BLaER1 (cell line): Measurements from ENCODE around the gene PSMB5.

Source experiments
- H3K27ac ChIP-seq: shearing (Covaris generic); formaldehyde crosslinking; 2 replicates; pipeline ENCODE4 v1.8.1; 2022
- H3K27me3 ChIP-seq: shearing (Covaris generic); formaldehyde crosslinking; 2 replicates; pipeline ENCODE4 v1.8.1; 2022
- H3K36me3 ChIP-seq: shearing (Covaris generic); formaldehyde crosslinking; 2 replicates; pipeline ENCODE4 v1.8.1; 2022
- H3K4me1 ChIP-seq: shearing (Covaris generic); formaldehyde crosslinking; 2 replicates; pipeline ENCODE4 v1.8.1; 2022
- H3K4me2 ChIP-seq: shearing (Covaris generic); formaldehyde crosslinking; 2 replicates; pipeline ENCODE4 v1.8.1; 2022
- H3K4me3 ChIP-seq: shearing (Covaris generic); formaldehyde crosslinking; 2 replicates; pipeline ENCODE4 v1.8.1; 2022
- H3K9ac ChIP-seq: shearing (Covaris generic); formaldehyde crosslinking; 2 replicates; pipeline ENCODE4 v1.8.1; 2022
- H3K9me3 ChIP-seq: shearing (Covaris generic); formaldehyde crosslinking; 2 replicates; pipeline ENCODE4 v1.8.1; 2022
- H4K20me1 ChIP-seq: shearing (Covaris generic); formaldehyde crosslinking; 2 replicates; pipeline ENCODE4 v1.8.1; 2022
- Cebpa-rat ChIP-seq: shearing (Covaris generic); IDR thresholded peaks from 2 replicates; pipeline ENCODE4 v1.8.1; 2022

Gene PSMB5

DNA sequence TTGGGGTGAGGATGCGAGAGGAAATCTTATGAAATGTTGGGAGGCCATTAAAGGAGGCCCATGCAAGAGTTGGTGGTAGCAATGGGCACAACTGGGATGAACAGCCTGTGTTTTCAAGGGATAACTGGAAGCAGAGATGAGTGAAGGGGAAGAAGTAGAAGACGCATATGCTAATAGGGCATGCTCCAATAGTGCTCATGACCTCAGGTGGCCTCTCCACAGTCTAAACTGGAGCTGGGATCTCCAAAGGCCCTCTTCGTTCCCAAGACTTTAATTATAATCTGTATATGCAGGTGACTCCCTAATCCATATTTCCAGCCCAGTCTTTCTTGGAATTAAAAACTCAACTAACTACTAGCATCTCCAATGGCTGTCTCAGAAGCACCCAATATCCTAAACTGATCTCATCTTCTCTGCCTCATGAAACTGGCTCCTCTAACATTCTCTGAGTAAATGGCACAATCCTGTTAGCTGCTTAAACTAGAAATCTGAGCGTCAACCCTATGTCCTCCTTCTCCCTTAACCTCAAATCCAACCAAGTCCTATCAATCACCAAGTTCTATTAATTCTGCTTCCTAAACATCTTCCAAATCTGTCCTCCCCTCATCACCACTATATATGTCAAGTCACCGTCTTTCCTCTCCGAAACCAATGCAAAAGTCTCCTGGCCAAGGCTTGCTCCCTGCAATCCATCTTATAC, 49.6 kb downstream of the PSMB5 start:
- Histone ChIP-seq H4K20me1 (peaks cover 7% of the 10 kb centered on the region; the same call in 1 of the 2 replicates), H3K27ac (no peak overlapping the region), H3K27me3 (peaks cover 20% of the 10 kb centered on the region), H3K4me1 (peaks cover 36% of the 10 kb centered on the region), H3K9me3 (no peaks in the 10 kb centered on the region), H3K4me2 (no peak overlapping the region), H3K4me3 (no peak overlapping the region), H3K9ac (no peak overlapping the region), H3K36me3 (peaks cover 32% of the 10 kb centered on the region)
- TF ChIP-seq Cebpa-rat = no peak

GRCh38 chr14:22982477-22983245, 52.0 kb downstream of the PSMB5 start, which contains the start of gene AJUBA:
Gene AJUBA (minus strand): TSS chr14:22982551. CDS start chr14:22982266, 285 bp downstream.
- peaks cover 22% of the 10 kb centered on the region for H3K27me3 ChIP-seq
- no peak for TF ChIP-seq Cebpa-rat
- peak within 1 kb of the TSS; percentile 97 for H3K4me2 ChIP-seq
- no peaks in the 10 kb centered on the region for H3K9me3 ChIP-seq
- peaks cover 25% of the 10 kb centered on the region for H3K36me3 ChIP-seq
- H3K9ac ChIP-seq = peak within 1 kb of the TSS; percentile 85
- H3K4me1 ChIP-seq = peaks cover 57% of the 10 kb centered on the region
- peaks cover 24% of the 10 kb centered on the region for H4K20me1 ChIP-seq
- peak within 1 kb of the TSS; percentile 88 for H3K4me3 ChIP-seq
- peak within 1 kb of the TSS; percentile 82 for H3K27ac ChIP-seq

DNA sequence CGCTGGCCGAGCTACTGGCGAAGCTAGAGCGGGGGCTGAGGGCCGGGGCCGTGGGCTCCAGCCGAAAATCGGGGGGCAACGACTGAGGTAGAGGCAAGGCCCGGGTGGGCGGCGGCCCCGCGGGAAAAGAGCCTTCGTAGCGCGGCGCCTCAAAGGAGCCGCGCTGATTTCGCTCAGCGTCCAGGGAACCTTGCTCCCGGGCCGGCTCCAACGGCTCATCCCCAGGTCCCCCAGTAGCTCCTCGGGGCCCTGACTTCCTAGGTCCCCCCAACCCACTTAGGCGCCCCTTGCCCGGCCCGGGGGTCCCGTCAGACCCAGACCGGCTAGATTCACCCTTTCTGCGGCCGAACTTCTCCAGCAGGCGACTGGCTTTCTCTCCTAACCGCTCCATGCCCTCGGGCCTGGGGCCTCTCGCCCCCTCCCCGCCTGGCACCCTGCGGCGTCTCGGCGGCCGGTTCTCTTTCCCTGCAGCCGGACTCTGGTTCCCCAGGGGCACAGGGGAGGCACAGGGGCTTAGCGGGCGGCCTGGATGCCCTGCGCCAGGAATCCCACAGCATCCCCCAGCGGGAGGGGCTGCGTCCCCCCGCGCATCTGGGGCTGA, 52.7 kb downstream of the PSMB5 start:
- H3K9ac ChIP-seq = peak overlapping the region; percentile 85
- peaks cover 29% of the 10 kb centered on the region for H4K20me1 ChIP-seq

DNA sequence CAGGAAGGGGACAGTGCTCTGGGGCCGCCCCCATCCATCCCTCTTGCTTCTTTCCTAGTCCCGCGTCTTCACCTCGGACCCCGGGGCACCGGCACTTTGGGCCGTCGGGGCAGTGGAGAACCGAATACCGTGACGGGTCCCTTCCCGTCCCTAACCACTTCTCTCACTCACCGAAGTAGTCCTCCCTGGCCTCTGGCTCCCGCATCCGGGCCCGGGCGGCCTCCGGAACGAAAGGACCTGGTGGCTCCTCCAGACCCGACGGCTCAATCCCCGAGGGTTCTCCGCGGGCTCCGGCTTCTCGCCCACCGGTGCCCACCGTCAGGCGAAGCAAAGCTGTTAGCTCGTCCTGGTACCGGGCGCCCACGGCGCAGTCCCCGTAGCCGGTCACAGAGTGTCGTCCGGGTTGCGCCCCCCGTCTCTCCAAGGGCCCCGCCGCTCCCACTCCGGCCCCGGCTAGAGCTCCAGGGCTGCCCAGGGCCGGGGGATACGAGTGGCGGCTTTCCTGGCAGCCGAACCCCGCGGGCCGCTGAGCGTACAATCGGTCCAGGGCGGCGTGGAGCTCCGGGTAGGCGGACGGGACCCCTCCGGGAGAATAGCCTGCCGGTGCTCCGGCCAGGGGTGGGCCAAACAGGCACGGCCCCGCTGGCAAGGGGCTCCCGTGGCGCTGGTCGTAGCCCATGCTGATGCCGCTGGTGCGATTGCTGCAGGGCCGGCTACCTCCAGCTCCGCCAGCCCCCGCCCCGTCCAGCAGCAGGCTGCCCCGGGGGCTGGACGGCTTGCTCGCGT, 53.4 kb downstream of the PSMB5 start:
- Histone ChIP-seq H3K4me2 (peak overlapping the region; percentile 97), H4K20me1 (peaks cover 33% of the 10 kb centered on the region), H3K4me3 (peak overlapping the region; percentile 88), H3K36me3 (peaks cover 22% of the 10 kb centered on the region), H3K9me3 (no peaks in the 10 kb centered on the region), H3K27ac (peak overlapping the region; percentile 82), H3K27me3 (peaks cover 22% of the 10 kb centered on the region), H3K9ac (peak overlapping the region; percentile 85), H3K4me1 (peaks cover 71% of the 10 kb centered on the region)
- TF ChIP-seq Cebpa-rat = no peak

More for the DNA sequence above, 52.7 kb downstream of the PSMB5 start:
- peak overlapping the region; percentile 88 for H3K4me3 ChIP-seq
- TF ChIP-seq Cebpa-rat = no peak
- peaks cover 22% of the 10 kb centered on the region for H3K27me3 ChIP-seq
- H3K36me3 ChIP-seq = peaks cover 18% of the 10 kb centered on the region
- peak overlapping the region; percentile 97 for H3K4me2 ChIP-seq
- H3K4me1 ChIP-seq = peaks cover 64% of the 10 kb centered on the region
- peak overlapping the region; percentile 82 for H3K27ac ChIP-seq
- H3K9me3 ChIP-seq = no peaks in the 10 kb centered on the region

DNA sequence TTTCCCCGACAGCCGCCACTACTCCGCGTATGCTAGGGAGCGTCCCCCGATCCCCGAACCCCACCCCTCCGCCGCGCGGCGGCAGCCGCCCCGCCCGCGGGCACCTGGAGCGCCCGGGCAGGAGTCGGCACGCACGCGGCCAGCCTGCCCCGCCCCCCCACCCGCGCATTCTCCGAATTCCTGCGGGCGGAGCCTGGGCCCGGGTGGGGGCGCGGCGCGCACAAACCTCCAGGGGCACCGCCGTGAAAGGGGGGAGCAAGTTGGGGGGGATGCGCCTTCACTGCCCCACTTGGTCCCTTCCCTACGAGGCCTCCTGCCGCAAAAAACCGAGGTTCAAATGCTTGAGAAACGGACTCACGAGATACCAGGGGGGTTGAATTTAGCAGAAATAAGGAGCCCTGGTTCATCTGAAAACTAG, 54.0 kb downstream of the PSMB5 start:
- Histone ChIP-seq H3K9me3 (no peaks in the 10 kb centered on the region), H3K4me3 (peak overlapping the region; percentile 88), H3K27ac (peak overlapping the region; percentile 82), H3K27me3 (peaks cover 22% of the 10 kb centered on the region), H3K4me1 (peaks cover 74% of the 10 kb centered on the region), H3K9ac (peak overlapping the region; percentile 85), H3K4me2 (peak overlapping the region; percentile 97), H3K36me3 (peaks cover 28% of the 10 kb centered on the region), H4K20me1 (peaks cover 33% of the 10 kb centered on the region)
- TF ChIP-seq Cebpa-rat = no peak

DNA sequence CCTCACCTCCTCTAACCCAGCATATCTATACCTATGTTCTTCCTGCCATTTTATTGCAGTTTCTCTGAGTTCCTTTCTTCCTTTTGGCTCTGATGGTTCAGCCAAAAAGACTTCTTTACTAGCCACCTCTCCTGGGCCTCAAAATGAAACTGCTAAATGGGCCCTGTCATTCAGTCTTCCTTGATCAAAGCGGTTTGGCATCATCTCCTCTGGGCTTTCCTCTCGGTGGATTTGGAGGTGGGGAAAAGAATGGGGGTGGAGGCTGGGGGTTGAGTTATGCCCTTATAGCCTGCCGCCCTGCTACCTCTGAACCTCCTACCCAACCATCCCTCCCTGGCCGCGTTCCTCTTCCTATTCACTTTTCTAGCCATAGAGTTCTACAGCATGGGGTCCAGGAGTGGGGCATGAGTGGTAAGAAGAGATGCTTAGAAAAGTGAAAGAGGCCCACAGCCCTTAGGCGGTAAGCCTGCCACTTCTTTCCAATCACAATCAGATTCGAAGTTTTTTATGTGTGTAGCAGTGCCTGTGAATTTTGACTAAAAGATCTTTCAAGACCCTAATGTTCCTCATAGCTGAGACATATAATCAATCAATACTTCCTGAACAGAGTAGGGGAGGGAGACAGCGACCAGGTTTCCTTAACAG, 54.8 kb downstream of the PSMB5 start:
- peaks cover 36% of the 10 kb centered on the region for H3K36me3 ChIP-seq
- H3K9me3 ChIP-seq = no peaks in the 10 kb centered on the region
- H3K4me2 ChIP-seq = peak overlapping the region; percentile 97
- peaks cover 22% of the 10 kb centered on the region for H3K27me3 ChIP-seq
- H3K27ac ChIP-seq = no peak overlapping the region
- peak overlapping the region; percentile 88 for H3K4me3 ChIP-seq
- peaks cover 35% of the 10 kb centered on the region for H4K20me1 ChIP-seq
- peak overlapping the region; percentile 63 for H3K9ac ChIP-seq
- no peak for TF ChIP-seq Cebpa-rat
- H3K4me1 ChIP-seq = peaks cover 74% of the 10 kb centered on the region

DNA sequence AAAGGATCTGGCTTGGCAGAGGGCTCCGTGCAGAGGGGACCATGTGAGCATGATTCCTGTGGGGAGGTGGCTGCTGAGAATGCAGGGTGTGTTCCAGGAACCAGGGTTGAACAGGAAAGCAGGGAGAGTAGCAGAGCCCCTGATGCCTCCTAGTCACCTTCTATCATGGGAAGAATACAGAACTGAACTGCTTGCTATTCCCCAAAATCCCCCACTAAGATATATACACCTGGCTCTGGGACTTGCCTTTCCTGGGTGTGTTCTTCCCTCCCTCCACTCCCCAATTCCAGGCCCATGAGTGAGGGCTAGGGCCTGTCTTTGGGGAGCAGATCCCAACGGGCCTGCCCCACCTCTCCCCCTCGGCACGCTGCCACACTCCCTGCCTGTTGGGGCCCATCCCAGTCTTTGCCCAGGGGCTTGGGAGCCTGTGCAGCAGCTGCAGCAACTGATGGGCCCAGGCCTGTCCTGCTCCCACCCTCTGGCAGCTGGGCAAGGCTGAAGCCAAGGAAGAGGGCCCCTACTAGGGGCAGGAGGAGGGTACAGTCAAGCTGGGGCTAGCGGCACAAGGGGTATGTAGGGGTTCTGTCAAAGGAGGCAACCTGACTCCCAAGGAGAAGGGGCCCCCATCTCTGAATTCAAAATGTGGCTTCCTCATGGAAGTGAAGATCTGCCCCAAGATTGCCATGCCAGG, 55.6 kb downstream of the PSMB5 start:
- TF ChIP-seq Cebpa-rat = no peak
- H3K4me2 ChIP-seq = peak overlapping the region; percentile 97

GRCh38 chr14:22978487-22978837, 56.2 kb downstream of the PSMB5 start:
- no peak overlapping the region for H3K27ac ChIP-seq
- peaks cover 60% of the 10 kb centered on the region for H3K4me1 ChIP-seq
- no peak for TF ChIP-seq Cebpa-rat
- peaks cover 22% of the 10 kb centered on the region for H3K27me3 ChIP-seq
- no peak overlapping the region for H3K4me3 ChIP-seq
- H3K9ac ChIP-seq = peak overlapping the region; percentile 63; the same call in 1 of the 2 replicates
- peaks cover 50% of the 10 kb centered on the region for H3K36me3 ChIP-seq
- H4K20me1 ChIP-seq = peaks cover 42% of the 10 kb centered on the region
- H3K9me3 ChIP-seq = no peaks in the 10 kb centered on the region
- peak overlapping the region; percentile 97 for H3K4me2 ChIP-seq

More for the DNA sequence above, 55.6 kb downstream of the PSMB5 start:
- Histone ChIP-seq H3K4me3 (peak overlapping the region; percentile 88), H3K27me3 (peaks cover 22% of the 10 kb centered on the region), H3K9ac (peak overlapping the region; percentile 63; the same call in 1 of the 2 replicates), H3K36me3 (peaks cover 44% of the 10 kb centered on the region), H3K4me1 (peaks cover 67% of the 10 kb centered on the region), H3K9me3 (no peaks in the 10 kb centered on the region), H4K20me1 (peaks cover 41% of the 10 kb centered on the region), H3K27ac (no peak overlapping the region)
